GM18861 (cell line): Measurements from ENCODE around the gene PPA1.
"Not testable (repeated sequence)": the region's sequence is repeated elsewhere in the genome, so short reads cannot be mapped to it uniquely, and the experiment has no call there.

Source experiments
- ATAC-seq: cut with Tn5 transposase; IDR thresholded peaks from one replicate; pipeline ENCODE4 v1.9.1; 2021; ENCODE audit not compliant: unreplicated experiment

Gene PPA1

DNA sequence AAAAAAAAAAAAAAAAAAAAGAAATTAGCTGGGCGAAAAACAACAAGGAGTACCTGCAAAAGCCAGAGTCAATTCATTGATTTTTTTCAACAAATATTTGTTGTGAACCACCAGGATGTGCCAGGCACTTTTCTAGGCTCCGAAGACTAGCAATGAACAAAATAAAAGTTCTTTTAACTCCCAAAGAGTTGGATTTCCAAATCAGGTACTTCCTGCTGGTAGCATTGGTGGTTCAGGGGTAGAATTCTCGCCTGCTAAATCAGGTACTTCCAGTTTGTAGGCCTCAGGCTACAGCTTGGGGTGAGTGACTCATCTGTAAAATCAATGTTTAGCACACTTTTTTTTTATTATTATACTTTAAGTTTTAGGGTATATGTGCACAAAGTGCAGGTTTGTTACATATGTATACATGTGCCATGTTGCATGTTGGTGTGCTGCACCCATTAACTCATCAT is 10.9 kb downstream of the PPA1 start:
- ATAC-seq, result no peak

DNA sequence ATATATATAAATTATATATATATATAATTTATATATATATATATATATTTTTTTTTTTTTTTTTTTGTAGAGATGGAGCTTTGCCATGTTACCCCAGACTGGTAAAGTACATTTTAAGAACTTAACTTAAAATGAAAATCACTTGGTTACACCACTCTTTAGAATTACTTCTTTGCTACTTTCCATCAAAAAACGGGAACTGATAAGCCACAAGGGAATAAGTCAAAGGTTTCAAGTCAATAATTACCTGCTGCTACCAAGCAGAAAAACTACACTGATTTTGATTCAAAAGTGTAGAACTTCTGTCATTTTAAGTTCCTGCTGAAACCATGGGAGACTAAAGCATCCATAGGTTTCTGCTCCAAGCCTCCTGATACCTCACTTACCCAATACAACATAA is 12.2 kb downstream of the PPA1 start:
- ATAC-seq, result no peak

DNA sequence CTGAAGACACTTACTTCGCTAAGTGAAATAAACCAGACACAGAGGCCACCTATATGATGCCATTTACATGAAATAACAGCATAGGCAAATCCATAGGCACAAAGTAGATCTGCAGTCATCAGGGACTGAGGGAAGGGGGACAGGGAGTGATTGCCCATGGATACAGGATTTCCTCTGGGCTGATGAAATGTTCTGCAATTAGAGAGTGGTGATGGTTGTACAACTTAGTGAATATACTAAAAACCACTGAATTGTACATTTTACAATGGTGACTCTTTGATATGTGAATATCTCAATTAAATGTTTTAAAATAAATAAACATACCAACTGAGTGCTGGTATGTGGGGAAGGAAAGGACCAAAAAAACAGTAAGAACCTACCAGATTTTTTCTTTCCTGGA is 20.4 kb downstream of the PPA1 start:
- no peak for ATAC-seq

DNA sequence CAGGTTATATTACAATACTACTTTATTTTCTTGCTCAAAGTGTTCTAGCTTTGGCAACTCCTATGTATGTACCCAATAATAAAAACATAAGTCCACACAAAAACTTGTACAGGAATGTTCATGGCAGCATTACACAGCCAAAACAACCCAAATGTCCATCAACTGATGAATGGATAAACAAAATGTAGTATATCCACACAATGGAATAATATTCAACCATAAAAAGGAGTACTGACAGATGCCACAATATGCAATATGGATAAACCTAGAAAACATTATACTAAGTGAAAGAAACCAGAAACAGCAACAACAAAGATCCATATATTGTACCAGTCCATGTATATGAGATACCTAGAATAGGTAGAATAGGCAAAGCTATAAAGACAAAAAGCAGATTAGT is 21.0 kb downstream of the PPA1 start:
- ATAC-seq, result no peak

DNA sequence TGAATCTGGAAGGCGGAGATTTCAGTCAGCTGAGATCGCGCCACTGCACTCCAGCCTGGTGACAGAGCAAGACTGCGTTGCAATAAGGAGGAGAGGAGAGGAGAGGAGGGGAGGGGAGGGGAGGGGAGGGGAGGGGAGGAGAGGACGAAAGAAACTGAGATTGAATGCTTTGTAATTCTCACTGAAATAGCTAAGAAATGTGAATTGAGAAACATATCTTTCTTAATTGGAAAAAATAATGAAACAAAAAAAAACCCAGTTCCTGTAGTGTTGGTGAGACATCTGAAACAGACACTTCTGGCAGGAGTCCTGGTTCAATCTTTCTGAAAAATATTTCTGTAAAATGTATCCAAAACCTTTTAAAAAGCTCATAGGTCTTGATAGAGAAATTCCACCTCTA is 26.5 kb downstream of the PPA1 start:
- no peak for ATAC-seq

DNA sequence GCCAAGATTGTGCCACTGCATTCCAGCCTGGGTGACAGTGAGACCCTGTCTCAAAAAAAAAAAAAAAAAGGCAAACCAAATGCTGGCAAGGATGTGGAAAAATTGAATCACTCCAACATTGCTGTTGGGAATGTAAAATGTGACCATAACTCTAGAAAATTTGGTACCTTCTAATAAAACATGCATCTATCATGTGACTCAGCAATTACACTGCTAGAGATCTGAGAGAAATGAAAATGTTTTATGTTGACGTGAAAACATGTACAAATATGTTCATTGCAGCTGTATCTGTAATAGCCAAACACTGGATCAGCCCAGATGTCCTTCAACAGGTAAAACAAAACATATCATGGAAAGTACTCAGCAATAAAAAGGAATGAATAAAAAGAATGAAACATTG is 32.1 kb downstream of the PPA1 start:
- no peak for ATAC-seq

DNA sequence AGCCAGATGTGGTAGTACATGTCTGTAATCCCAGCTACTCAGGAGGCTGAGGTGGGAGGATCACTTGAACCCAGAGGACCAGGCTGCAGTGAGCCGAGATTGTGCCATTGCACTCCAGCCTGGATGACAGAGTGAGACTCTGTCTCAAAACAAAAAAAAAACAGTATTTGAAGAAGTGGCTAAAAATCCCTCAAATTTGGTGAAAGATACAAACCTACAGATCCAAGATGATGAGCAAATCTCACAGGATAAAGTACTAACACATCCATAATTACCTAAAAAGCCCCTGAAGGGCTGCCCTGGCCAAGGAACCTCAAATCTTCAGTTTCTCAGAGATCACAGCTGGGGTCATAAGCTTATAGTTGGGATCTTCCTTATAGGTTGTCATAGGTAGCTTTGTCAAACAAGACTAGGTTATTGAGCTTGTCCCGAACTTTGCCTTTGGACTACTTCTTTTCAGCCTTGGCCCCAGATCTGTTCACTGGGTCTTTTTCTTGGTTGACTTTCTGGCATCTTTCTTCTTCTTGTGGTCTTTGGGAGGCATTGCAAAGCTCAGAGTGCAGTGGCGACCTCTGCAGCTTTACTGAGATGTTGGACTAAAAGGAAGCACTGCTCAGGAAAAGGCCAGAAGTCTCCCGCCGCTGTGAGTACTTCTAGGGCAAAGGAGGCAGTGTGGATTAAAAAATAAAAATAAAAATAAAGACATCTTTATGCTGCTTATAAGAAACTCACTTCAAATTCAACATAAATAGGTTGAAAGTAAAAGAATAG is 34.3 kb downstream of the PPA1 start:
- no peak for ATAC-seq

DNA sequence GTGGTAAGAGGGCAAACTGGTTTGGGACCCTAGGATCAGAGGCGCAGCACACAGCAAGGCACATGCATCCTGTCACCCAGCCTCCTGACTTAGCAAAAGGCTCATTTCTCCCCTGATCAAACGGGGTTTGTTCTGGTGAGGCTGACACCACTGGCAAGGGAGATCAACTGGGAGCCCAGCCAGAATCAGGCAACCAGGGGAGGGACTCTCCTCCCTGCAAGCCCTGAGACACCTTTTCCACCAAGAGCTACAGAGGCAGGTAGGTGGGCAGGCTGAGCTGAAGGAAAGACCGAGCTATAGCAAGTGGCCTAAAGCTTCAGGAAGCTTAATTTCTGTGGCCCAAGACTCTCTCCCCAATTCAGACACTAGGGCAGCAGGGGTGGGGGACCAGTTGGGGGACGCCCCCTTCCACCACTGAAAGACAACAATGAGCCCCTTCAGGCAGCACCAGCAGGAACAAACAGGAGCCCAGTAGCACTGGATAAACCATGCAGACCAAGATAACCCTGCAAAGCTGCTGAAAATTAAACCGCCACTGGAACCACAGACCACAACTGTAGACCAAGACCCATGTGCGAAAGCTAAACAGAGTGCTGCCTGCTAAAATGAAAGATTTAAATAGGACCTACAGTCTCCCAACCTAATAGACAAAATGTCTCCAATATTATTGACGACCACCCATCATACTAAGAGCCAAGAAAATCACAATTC is 35.8 kb downstream of the PPA1 start:
- no peak for ATAC-seq

DNA sequence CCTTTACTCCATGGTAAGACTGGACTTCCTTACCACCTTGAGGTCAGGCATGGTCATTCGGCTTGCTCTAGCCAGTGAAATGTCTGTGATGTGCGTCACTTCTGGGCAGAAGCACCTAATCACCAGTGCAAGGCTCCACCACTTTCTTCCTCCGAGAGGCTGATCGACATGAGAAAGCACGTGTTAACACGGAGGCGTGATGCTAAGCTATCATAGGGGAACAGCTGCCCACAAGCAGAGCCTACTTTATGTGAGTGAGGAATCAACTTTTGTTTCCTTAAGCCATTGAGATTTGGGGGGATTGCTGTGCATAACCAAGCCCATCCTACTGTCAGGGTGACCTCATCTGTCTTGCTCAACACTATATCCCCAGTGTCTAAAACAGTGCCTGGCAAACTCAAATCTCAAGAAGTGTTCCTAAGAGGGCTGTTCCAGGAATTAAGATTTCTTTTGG is 39.8 kb downstream of the PPA1 start:
- ATAC-seq, result no peak

DNA sequence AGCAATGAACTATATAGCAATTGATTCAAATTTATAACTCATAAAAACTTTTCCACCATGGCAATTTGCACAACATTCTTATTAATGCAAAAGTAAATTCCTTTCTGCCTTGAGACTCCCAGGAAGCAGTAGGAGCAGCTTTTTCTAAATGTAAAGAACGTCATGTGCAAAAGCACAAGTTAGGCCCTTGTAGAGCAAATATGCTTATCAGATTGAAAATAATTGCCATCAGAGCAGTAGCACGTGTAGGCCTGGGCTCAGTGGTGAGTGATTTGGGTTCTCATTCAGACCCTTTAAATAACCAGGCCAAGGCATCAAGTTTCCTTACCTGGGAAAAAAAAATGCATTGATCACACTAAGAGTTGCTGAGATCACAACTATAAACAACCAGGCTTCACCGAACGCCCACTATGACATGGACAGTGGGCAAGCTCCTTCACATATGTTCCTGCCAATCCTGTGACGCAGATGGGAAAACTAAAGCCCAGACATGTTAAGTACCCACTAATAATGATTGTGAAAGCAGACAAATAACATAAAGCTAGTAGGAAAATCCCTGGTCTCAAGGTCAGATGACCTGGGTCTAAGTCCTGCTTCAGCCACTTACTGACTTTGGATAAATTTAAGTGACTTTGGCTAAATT is 40.8 kb downstream of the PPA1 start:
- no peak for ATAC-seq

DNA sequence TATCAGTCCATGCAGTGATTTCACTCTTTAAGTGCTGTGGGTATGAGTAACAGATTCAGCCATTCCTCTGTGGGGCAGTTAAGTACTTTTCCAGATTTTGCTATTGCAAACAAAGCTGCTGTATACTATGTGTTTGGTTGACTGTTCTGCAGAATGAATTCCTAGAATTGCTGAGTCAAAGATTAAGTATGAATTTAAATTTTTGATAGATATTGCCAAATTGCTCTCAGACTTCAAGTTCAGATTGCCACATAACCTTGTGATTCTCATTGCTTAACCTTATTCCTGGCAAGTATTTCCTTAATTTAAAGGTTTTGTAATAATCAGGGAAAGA is 41.3 kb downstream of the PPA1 start:
- ATAC-seq, result no peak

DNA sequence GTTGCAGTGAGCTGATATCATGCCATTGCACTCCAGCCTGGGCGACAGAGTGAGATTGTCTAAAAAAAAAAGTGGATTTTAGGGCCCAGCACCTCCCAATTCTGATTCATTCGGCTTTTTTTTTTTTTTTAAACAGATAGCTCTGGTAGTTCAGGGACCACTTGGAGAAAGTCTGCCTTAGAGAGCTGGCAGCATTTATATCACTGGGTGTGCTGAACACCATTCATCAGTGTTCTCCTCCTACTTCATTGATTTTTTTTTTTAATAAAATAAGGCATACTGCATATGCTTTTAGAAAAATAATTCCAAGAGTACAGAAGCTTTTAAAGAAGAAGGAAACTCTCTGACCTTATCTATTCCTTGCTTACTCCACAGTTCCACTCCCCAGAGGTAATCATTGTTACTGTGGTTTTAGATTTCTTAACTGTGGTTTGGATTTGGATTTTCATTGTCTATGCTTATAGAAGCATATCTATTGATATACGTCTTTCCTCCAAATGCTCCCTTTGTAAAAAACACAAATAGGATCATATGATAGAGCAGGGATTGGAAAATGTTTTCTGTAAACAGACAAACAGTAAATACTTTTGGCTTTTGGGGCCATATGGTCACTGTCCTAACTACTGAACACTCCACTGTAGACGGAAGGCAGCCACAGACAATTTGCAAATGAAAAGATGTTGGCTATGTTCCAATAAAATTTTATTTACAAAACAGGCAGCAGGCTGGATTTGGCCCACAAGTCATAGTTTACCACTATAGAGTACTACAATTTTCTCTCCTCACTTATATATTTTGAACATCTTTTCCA is 41.9 kb downstream of the PPA1 start:
- no peak for ATAC-seq

DNA sequence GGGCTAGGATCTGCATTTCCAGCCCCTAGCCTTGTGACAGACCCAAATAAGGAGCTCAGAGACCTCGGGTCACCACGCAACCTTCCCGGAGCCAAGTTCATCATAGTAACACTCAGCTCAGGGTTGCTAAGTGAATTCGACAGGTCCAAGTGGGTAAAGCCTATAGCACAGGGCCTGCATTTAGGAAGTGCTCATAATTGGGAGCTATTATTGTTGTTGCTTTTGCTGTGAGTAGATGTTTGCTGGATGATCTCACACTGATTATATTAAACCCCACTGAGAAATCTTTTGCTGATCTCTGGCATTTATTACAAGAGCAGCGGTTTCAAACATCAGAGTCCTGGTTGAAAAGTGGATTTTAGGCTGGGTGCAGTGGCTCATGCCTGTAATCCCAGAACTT is 42.6 kb downstream of the PPA1 start:
- no peak for ATAC-seq

DNA sequence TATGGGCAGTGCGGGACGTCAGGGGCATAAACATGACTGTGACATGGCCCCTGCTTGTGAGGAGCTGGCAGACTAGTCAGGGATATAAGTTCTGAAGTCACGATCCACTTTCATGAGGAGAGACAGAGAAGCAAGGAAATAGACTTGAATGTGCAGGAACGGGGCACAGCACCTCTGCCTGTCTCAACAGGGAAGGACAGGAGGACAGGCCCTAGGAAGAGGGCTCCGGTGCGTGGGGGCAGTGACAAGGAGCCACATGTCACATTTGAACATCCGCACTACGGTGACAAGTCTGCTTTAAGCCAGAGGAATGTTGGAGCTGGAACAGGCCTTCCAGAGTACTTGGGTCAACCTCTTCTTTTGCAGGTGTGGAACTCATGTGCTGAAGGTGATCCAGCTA is 43.1 kb downstream of the PPA1 start:
- ATAC-seq, result no peak

DNA sequence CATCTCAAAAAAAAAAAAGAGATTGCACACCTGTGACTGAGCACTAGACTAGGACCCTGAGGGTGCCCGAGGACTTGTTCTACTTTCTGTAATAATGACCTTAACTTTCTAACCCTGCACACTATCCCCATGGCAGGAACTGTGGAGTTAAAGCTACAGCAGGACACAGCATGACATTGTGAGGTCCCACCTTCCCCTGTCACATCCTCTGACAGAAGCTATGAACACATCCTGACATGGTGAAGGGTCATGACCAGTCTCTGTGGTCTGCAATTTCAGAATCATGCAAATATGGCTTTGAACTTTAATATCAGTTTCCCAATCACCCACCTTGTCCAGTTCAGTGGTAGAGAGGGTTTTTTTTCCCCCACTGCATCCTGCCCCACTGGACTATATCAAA is 44.5 kb downstream of the PPA1 start:
- no peak for ATAC-seq

DNA sequence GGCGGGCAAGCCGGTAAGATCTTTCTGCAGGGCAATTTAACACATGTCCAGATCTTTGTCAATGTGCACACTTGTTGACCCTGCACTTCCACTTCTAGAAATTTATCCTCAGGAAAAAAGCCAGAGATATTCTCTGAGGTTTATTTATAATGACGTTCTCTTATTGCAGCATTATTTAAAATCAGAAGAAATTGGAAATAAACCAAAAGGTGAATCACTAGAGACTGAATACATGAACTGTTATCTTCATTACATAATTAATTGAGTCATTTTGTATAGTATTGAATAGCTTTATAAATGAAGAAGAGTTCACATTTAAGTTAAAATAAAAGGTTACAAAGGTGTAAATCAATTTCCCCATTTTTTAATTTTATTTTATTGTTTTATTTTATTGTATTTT is 46.7 kb downstream of the PPA1 start:
- no peak for ATAC-seq

DNA sequence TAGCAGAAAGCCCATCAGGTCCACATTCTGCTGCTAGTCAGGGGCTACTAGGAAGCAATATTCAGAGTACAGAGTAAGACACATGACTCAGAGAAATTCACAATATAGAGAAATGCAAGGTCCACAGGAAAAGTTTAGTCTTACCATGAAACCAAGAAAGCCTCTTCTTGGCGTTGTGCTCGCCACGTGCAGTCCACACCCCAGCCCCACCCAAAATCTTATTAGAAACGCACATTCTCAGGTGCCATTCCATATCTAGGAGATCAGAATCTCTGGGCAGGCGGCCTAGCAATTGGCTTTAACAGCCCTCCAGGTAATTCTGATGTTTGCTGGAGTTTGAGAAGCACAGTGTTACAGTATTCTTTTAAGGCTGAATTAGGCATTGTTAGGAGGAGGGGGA is 47.1 kb downstream of the PPA1 start:
- no peak for ATAC-seq

DNA sequence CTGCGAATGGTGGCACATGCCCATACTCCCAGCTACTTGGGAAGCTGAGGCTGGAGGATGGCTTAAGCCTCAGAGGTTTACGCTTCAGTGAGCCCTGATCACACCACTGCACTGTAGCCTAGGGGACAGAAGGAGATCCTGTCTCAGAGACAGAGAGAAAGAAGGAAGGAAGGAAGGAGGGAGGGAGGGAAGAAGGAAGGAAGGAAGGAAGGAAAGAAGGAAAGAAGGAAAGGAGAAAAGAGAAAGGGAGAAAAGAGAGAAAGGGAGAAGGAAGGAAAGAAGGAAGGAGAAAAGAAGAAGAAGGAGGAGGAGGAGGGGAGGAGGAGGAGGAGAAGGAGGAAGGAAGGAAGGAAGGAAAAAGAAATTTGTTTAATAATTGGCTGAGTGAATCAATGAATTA is 49.9 kb downstream of the PPA1 start:
- ATAC-seq, result no peak

DNA sequence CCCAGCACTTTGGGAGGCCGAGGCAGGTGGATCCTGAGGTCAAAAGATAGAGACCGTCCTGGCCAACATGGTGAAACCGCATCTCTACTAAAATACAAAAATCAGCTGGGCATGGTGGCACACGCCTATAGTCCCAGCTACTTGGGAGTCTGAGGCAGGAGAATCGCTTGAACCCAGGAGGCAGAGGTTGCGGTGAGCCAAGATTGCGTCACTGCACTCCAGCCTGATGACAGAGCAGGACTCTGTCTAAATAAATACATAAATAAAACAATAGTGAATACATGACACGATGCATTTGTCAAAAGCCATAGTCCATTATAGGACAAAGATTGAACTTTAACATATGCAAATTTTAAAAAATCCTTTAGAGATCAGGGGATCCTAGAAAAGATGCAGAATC is 54.0 kb downstream of the PPA1 start:
- not testable (repeated sequence) for ATAC-seq

DNA sequence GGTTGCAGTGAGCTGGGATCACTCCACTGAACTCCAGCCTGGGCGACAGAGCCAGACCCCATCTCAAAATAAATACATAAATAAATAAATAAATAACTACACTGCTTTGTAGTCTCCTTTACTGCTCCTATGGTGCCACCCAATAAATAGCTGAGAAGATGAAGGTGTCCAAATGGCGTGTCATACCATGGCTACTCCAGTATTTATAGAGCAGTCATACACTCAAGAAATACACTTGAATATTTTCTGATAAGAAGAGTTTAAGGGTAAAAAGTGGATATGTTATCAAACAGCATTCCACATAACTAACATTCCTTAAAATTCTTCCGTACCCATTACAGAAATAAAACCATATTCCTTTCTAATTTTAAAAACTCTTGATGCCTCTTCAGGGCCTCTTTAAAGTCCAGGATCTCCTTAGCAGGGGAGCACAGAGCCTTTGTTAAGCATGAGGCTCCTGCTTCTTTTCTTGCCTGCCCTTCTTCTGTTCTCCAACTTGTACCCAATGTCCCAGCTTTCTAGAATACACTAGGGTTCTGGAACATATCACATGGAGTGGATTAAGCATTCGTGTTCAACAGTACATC is 55.0 kb downstream of the PPA1 start:
- ATAC-seq, result no peak

DNA sequence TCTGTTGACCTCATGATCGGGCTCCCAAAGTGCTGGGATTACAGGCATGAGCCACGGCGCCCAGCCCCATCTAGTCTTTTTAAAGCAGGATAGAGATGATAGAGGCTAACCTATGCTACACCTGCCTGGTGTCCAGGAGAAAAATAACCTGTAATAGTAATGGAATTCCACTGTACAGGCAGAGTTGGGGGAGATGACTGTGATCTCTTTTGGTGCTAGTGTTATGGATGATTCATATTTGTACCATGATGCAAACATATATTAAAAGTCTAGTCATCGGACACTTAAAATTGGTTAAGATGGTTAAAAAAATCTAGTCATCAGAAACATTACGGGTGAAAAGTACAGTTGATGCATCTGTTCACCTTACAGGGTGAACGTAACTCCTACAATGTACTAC is 56.8 kb downstream of the PPA1 start:
- ATAC-seq, result no peak
